GM12892 (cell line): ENCODE results near the gene SDR42E2.

Source experiments
- POLR2A ChIP-seq: IDR thresholded peaks from 2 replicates; pipeline ENCODE4 v1.6.1; 2011; ENCODE audit warnings: low read depth, low read length, control low read depth
- POLR2AphosphoS5 ChIP-seq: IDR thresholded peaks from 2 replicates; pipeline ENCODE4 v1.6.1; 2011; ENCODE audit warnings: low read depth, low read length, control low read depth

DNA sequence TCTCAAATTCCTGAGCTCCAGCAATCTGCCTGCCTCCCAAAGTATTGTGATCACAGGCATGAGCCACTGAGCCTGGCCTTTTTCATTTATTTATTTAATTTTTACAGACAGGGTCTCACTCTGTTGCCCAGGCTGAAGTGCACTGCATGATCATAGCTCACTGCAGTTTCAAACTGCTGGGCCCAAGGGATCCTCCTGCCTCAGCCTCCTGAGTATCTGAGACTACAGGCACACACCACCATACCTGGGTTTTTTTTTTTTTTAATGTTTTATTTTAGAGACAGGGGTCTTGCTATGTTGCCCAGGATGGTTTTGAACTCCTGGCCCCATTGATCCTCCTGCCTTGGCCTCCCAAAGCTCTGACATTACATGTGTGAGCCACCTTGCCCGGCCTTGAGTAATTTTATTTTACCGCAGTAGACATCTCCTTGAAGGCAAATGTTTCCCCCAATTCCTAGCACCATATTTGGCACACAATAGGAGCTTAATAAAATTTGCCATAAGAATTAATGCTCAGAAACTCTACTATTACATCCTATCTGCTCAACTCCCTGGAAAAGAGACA, 41.9 kb downstream of the SDR42E2 start:
- TF ChIP-seq POLR2AphosphoS5 (no peak), POLR2A (no peak)
